ENCODE data around the gene PARP14. TPM values are rescaled to one million over a fixed set of nuclear protein-coding genes. Genes with fewer than 3 reads are reported as not detected.

The PARP14 gene
- total RNA-seq, 3 donors from 2014 or later, result 42.9 to 57.0 (median 49.8) TPM

DNA sequence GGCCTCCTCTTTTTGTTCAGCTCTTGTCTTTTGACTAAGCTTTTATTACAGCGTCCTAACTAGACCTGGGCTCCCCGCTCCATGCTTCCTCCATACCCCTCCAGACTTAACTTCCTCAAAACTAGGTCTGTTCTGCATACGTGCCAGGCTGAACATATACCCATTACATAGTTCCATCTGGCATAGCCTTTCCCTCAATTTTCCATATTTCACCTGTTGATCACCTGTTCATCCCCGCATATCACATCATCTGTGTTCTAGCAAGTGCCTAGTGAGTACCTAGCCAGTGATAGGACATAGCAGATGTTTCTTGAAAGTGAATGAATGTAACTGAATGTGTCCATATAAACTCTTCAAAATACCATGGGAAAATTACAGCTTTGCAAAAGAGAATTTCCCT, 36.0 kb downstream of the PARP14 start:
- H3K9me3 ChIP-seq, result no peaks in the 10 kb centered on the region
- no peak for TF ChIP-seq POLR2AphosphoS5 (IDR thresholded peaks at IDR 0.05)
- TF ChIP-seq POLR2A (IDR thresholded peaks at IDR 0.05), result no peak
- TF ChIP-seq, protein P1, sequence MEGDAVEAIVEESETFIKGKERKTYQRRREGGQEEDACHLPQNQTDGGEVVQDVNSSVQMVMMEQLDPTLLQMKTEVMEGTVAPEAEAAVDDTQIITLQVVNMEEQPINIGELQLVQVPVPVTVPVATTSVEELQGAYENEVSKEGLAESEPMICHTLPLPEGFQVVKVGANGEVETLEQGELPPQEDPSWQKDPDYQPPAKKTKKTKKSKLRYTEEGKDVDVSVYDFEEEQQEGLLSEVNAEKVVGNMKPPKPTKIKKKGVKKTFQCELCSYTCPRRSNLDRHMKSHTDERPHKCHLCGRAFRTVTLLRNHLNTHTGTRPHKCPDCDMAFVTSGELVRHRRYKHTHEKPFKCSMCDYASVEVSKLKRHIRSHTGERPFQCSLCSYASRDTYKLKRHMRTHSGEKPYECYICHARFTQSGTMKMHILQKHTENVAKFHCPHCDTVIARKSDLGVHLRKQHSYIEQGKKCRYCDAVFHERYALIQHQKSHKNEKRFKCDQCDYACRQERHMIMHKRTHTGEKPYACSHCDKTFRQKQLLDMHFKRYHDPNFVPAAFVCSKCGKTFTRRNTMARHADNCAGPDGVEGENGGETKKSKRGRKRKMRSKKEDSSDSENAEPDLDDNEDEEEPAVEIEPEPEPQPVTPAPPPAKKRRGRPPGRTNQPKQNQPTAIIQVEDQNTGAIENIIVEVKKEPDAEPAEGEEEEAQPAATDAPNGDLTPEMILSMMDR (IDR thresholded peaks at IDR 0.05), result no peak
- no peaks in the 10 kb centered on the region for H3K4me1 ChIP-seq
- H3K36me3 ChIP-seq, result peaks cover 11% of the 10 kb centered on the region
- no peak overlapping the region for H3K4me3 ChIP-seq
- intact Hi-C loops (cut with DNase I; ENCODE audit: low total_unique reads), result no loop called here
- H3K27ac ChIP-seq, result no peak overlapping the region
- no peak for DNase-seq (ENCODE audit: low spot score in 2 of 2)
- no peaks in the 10 kb centered on the region for H3K27me3 ChIP-seq

DNA sequence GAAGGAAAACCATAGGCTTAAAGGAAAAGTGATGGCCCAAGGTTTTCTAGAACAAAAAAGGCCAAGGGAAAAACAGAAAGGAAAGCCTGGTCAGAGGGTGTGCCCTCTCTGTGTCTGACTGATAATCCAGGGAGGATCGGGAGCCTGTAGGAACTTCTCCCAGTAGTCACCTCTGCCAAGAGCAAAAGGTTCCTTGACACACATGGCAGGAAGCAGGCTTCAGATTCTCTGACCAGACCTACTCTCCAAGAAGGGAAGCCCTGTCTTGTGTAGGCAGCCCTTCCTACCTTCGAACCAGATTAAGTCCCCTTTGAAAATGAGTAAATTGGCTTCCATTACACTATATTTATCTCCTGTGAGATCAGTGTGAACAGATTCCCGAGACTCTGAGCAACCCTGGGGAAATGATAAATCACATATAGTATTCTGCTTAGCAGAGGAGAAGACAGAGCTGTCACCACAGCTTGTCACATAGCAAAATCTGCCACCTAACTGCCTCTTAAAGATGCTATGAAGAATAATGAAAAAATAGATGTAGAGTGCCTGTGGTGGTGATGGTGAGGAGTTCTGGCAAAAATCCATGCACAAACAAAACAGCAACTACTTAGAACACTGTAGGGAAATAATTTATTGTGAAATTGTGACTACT, 38.8 kb downstream of the PARP14 start:
- Histone ChIP-seq H3K9me3 (no peaks in the 10 kb centered on the region), H3K4me3 (no peak overlapping the region), H3K27me3 (no peaks in the 10 kb centered on the region), H3K27ac (no peak overlapping the region), H3K4me1 (no peaks in the 10 kb centered on the region), H3K36me3 (peaks cover 11% of the 10 kb centered on the region)
- no peak for TF ChIP-seq POLR2A (IDR thresholded peaks at IDR 0.05)
- no peak for TF ChIP-seq POLR2AphosphoS5 (IDR thresholded peaks at IDR 0.05)
- TF ChIP-seq, protein P1 (IDR thresholded peaks at IDR 0.05), result no peak
- DNase-seq (ENCODE audit: low spot score in 2 of 2), result no peak
- intact Hi-C loops (cut with DNase I; ENCODE audit: low total_unique reads), result no loop called here

DNA sequence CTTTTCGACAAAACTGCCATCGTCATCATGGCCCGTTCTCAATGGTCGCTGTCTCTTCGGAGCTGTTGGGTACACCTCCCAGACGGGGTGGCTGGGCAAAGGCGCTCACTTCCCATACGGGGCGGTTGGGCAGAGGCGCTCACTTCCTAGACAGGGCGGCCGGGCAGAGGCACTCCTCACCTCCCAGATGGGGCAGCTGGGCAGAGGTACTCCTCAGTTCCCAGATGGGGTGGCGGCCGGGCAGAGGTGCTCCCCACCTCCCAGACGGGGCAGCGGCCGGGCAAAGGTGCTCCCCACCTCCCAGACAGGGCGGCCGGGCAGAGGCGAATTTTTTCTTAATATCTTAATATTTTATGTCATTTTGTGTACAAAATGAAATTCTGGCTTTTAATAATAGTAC, 44.5 kb downstream of the PARP14 start:
- Histone ChIP-seq H3K9me3 (no peaks in the 10 kb centered on the region), H3K36me3 (no peaks in the 10 kb centered on the region), H3K4me3 (no peak overlapping the region), H3K27ac (no peak overlapping the region), H3K27me3 (no peaks in the 10 kb centered on the region), H3K4me1 (no peaks in the 10 kb centered on the region)
- intact Hi-C loops (cut with DNase I; ENCODE audit: low total_unique reads), result no loop called here
- DNase-seq (ENCODE audit: low spot score in 2 of 2), result no peak
- TF ChIP-seq, protein P1 (IDR thresholded peaks at IDR 0.05), result no peak
- TF ChIP-seq POLR2A (IDR thresholded peaks at IDR 0.05) (no peak), POLR2AphosphoS5 (IDR thresholded peaks at IDR 0.05) (no peak)

DNA sequence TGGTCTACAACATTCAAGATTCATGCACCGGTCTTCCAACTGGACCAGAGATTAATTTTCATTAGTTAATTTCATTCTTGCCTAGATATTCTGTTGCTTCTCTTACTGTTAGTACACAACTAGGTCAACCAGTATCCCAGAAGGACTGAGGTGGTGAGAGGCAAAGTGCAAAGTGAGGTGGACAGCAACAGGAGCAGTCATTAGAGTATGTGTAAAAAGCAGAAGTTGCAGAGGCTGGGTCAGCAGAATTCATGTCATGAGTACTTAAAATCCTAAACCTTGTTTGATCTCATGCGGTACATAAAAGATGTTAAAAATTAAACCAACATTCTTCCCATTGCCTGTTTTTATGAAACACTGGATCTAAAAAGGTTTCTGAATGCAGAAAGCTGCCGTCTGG, 46.7 kb downstream of the PARP14 start:
- intact Hi-C loops (cut with DNase I; ENCODE audit: low total_unique reads), result no loop called here
- no peak for DNase-seq (ENCODE audit: low spot score in 2 of 2)
- Histone ChIP-seq H3K27me3 (no peaks in the 10 kb centered on the region), H3K27ac (no peak overlapping the region), H3K4me1 (no peaks in the 10 kb centered on the region), H3K36me3 (no peaks in the 10 kb centered on the region), H3K4me3 (no peak overlapping the region), H3K9me3 (no peaks in the 10 kb centered on the region)
- TF ChIP-seq, protein P1 (IDR thresholded peaks at IDR 0.05), result no peak
- TF ChIP-seq POLR2AphosphoS5 (IDR thresholded peaks at IDR 0.05) (no peak), POLR2A (IDR thresholded peaks at IDR 0.05) (no peak)

- intact Hi-C loops (cut with DNase I; ENCODE audit: low total_unique reads), result no loop called here
- H3K36me3 ChIP-seq, result no peaks in the 10 kb centered on the region
- TF ChIP-seq, protein P1 (IDR thresholded peaks at IDR 0.05), result no peak
- TF ChIP-seq POLR2AphosphoS5 (IDR thresholded peaks at IDR 0.05), result no peak
- no peak for TF ChIP-seq POLR2A (IDR thresholded peaks at IDR 0.05)
- H3K27ac ChIP-seq, result no peak overlapping the region
- no peaks in the 10 kb centered on the region for H3K9me3 ChIP-seq
- DNase-seq (ENCODE audit: low spot score in 2 of 2), result no peak
- H3K4me1 ChIP-seq, result no peaks in the 10 kb centered on the region
- no peaks in the 10 kb centered on the region for H3K27me3 ChIP-seq
- H3K4me3 ChIP-seq, result no peak overlapping the region
Observed at GRCh38 chr3:122727766-122728165, 47.1 kb downstream of the PARP14 start.

Measured in breast epithelium (tissue), 4 donors.